Astrocyte (in vitro differentiated cells and primary cell): Measurements from ENCODE around the gene ZC3H7A. TPM values are rescaled to one million over a fixed set of nuclear protein-coding genes. Genes with fewer than 3 reads are reported as not detected.

ENCODE experiments used
- DNase-seq: peaks from one replicate; pipeline ENCODE4 v3.0.0-alpha.2; 2010; ENCODE audit warnings: low read depth
- FAIRE-seq: peaks from 2 replicates; lab custom pipeline; 2011; peaks lifted over from hg19 to GRCh38; lab: Jason Lieb, UNC
- H2AFZ ChIP-seq: 2 replicates; pipeline ENCODE4 v1.6.0; 2012; ENCODE audit warnings: low read depth, low read length, inconsistent platforms
- H3K27ac ChIP-seq: 2 replicates; pipeline ENCODE4 v1.5.1; 2011; ENCODE audit warnings: low read depth, low read length, inconsistent platforms
- H3K27me3 ChIP-seq: 2 replicates; pipeline ENCODE4 v1.6.0; 2011; ENCODE audit warnings: low read length, inconsistent platforms; ENCODE audit not compliant: insufficient read depth
- H3K36me3 ChIP-seq: 2 replicates; pipeline ENCODE4 v1.5.1; 2011; ENCODE audit warnings: low read length, inconsistent platforms; ENCODE audit not compliant: insufficient read depth
- H3K4me1 ChIP-seq: 2 replicates; pipeline ENCODE4 v1.5.1; 2011; ENCODE audit warnings: low read length, inconsistent platforms; ENCODE audit not compliant: insufficient read depth
- H3K4me2 ChIP-seq: 2 replicates; pipeline ENCODE4 v1.6.0; 2012; ENCODE audit warnings: low read length, inconsistent platforms
- H3K4me3 ChIP-seq: 2 replicates; pipeline ENCODE4 v1.5.1; 2011; ENCODE audit warnings: low read depth, mild to moderate bottlenecking, low read length, inconsistent platforms; ENCODE audit not compliant: insufficient read depth
- H3K79me2 ChIP-seq: 2 replicates; pipeline ENCODE4 v1.6.0; 2012; ENCODE audit warnings: mild to moderate bottlenecking, low read length, inconsistent platforms; ENCODE audit not compliant: insufficient read depth
- H3K9ac ChIP-seq: 2 replicates; pipeline ENCODE4 v1.6.0; 2012; ENCODE audit warnings: mild to moderate bottlenecking, low read length, inconsistent platforms
- H3K9me3 ChIP-seq: 2 replicates; pipeline ENCODE4 v1.5.1; 2012; ENCODE audit warnings: low read depth, mild to moderate bottlenecking, low read length, inconsistent platforms; ENCODE audit not compliant: insufficient read depth
- H4K20me1 ChIP-seq: 2 replicates; pipeline ENCODE4 v1.6.0; 2012; ENCODE audit warnings: low read length, inconsistent platforms; ENCODE audit not compliant: insufficient read depth
- H3K27ac Mint-ChIP-seq: one replicate; pipeline ENCODE4 v1.8.0; 2021; ENCODE audit warnings: mild to moderate bottlenecking, mixed read lengths; ENCODE audit not compliant: unreplicated experiment
- H3K27me3 Mint-ChIP-seq: one replicate; pipeline ENCODE4 v1.8.0; 2021; ENCODE audit warnings: low read depth, mixed read lengths; ENCODE audit not compliant: unreplicated experiment
- H3K36me3 Mint-ChIP-seq: one replicate; pipeline ENCODE4 v1.8.0; 2021; ENCODE audit warnings: low read depth, mixed read lengths; ENCODE audit not compliant: unreplicated experiment
- H3K4me1 Mint-ChIP-seq: one replicate; pipeline ENCODE4 v1.8.0; 2021; ENCODE audit warnings: low read depth, mixed read lengths; ENCODE audit not compliant: unreplicated experiment
- H3K4me3 Mint-ChIP-seq: one replicate; pipeline ENCODE4 v1.8.0; 2021; ENCODE audit warnings: mild to moderate bottlenecking, moderate library complexity, mixed read lengths; ENCODE audit not compliant: unreplicated experiment
- H3K9me3 Mint-ChIP-seq: one replicate; pipeline ENCODE4 v1.8.0; 2021; ENCODE audit warnings: mild to moderate bottlenecking, mixed read lengths; ENCODE audit not compliant: unreplicated experiment
- CTCF ChIP-seq: IDR thresholded peaks from 2 replicates; pipeline ENCODE4 v1.5.1; 2011; ENCODE audit warnings: low read depth, mild to moderate bottlenecking, inconsistent platforms, low read length, moderate library complexity; ENCODE audit not compliant: insufficient read depth
- EZH2 ChIP-seq: IDR thresholded peaks from 2 replicates; pipeline ENCODE4 v1.6.1; 2012; ENCODE audit warnings: mild to moderate bottlenecking, low read length, inconsistent platforms; ENCODE audit not compliant: insufficient read depth
- total RNA-seq: library from RNA; stranded (reverse); gene quantifications from 2 replicates; pipeline ENCODE4 v1.2.1, GENCODE V29; 2021

The ZC3H7A gene
- total RNA-seq, 1 donor from 2014 or later = 68.7 TPM

DNA sequence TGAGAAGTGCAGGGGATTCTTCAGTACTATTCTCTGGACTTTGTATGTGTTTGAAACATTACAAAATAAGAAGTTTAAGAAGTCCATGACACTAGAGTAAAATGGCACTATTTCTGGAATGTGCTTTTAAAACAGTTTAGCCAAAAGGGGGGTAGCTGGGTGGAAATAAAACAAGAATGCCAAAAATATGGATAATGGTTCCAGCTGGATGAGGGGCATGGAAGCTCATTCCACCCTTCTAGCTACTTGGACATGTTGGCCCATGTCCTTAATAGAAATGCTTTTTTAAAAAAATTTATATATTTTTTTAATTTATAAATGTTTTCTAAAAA, 13.1 kb downstream of the ZC3H7A start:
- peak overlapping the region; percentile 37 for H3K4me3 Mint-ChIP-seq
- peaks cover 26% of the 10 kb centered on the region for H3K4me1 ChIP-seq
- no peak for DNase-seq
- peak overlapping the region; percentile 70 for H3K27ac Mint-ChIP-seq
- H3K9me3 Mint-ChIP-seq = no peaks in the 10 kb centered on the region
- TF ChIP-seq EZH2 (no peak), CTCF (no peak)
- no peak overlapping the region for H2AFZ ChIP-seq
- H3K79me2 ChIP-seq = peaks cover 81% of the 10 kb centered on the region
- peak overlapping the region; percentile 83 for H3K4me2 ChIP-seq
- peaks cover 5% of the 10 kb centered on the region for H3K36me3 Mint-ChIP-seq
- no peaks in the 10 kb centered on the region for H3K27me3 Mint-ChIP-seq
- H3K36me3 ChIP-seq = peaks cover 13% of the 10 kb centered on the region
- peak overlapping the region; percentile 40 for H3K4me3 ChIP-seq
- FAIRE-seq = no peak
- peak overlapping the region; percentile 91 for H3K27ac ChIP-seq
- H3K4me1 Mint-ChIP-seq = peaks cover 37% of the 10 kb centered on the region
- no peaks in the 10 kb centered on the region for H3K9me3 ChIP-seq
- H4K20me1 ChIP-seq = peaks cover 36% of the 10 kb centered on the region
- H3K27me3 ChIP-seq = no peaks in the 10 kb centered on the region
- peak overlapping the region; percentile 73 for H3K9ac ChIP-seq

DNA sequence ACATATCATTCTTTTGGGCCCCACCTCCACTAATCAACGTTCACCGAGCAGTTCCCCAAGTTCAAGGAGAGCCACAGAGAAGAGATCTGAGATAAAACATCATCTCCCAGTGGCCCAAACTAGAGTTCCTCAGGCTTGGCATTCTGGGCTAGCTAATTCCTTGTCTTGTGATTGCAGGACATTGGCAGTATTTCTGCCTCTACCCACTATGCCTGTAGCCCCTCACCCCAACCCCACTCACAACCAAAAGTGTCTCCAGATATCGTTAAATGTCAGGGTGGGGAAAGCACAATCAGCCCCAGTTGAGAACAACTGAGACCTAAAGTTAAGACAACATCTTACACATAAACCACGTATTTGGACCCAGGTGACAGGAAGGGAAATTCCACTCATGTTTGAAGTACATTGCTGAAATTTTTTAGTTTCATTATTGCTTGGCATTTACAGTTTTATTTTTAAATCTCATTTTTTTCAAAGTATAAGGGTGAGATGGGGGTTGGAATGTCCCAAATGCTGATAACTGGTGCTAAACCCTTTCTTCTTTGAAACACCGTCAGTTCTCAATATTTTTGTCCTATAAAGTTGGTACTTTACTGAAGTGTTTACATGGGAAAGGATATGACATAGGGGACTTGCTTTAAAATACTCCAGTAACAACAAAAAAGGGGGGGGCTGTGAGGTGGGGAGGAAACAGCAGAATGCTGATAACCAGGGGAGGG, 13.6 kb downstream of the ZC3H7A start:
- peak overlapping the region; percentile 70 for H3K27ac Mint-ChIP-seq
- no peaks in the 10 kb centered on the region for H3K27me3 Mint-ChIP-seq
- Histone ChIP-seq H3K9ac (peak overlapping the region; percentile 73), H3K79me2 (peaks cover 78% of the 10 kb centered on the region), H2AFZ (no peak overlapping the region), H3K4me1 (peaks cover 26% of the 10 kb centered on the region), H3K4me3 (peak overlapping the region; percentile 40), H3K36me3 (peaks cover 14% of the 10 kb centered on the region), H3K9me3 (no peaks in the 10 kb centered on the region), H3K27me3 (no peaks in the 10 kb centered on the region), H4K20me1 (peaks cover 32% of the 10 kb centered on the region), H3K4me2 (peak overlapping the region; percentile 83), H3K27ac (peak overlapping the region; percentile 91)
- no peak for TF ChIP-seq EZH2
- no peak for TF ChIP-seq CTCF
- no peaks in the 10 kb centered on the region for H3K9me3 Mint-ChIP-seq
- H3K4me1 Mint-ChIP-seq = peaks cover 35% of the 10 kb centered on the region
- peak; percentile 76 for DNase-seq
- H3K4me3 Mint-ChIP-seq = peak overlapping the region; percentile 37
- no peak for FAIRE-seq
- peaks cover 5% of the 10 kb centered on the region for H3K36me3 Mint-ChIP-seq

GRCh38 chr16:11781773-11782172, 15.3 kb downstream of the ZC3H7A start:
- Histone ChIP-seq H3K9ac (peak overlapping the region; percentile 73), H3K9me3 (no peaks in the 10 kb centered on the region), H2AFZ (no peak overlapping the region), H3K79me2 (peaks cover 61% of the 10 kb centered on the region), H3K4me2 (peak overlapping the region; percentile 83), H4K20me1 (peaks cover 15% of the 10 kb centered on the region), H3K27me3 (no peaks in the 10 kb centered on the region), H3K36me3 (peaks cover 21% of the 10 kb centered on the region), H3K4me1 (peaks cover 26% of the 10 kb centered on the region), H3K4me3 (no peak overlapping the region), H3K27ac (peak overlapping the region; percentile 91)
- Mint-ChIP-seq H3K27me3 (no peaks in the 10 kb centered on the region), H3K9me3 (no peaks in the 10 kb centered on the region), H3K36me3 (no peaks in the 10 kb centered on the region), H3K4me3 (peak overlapping the region; percentile 64), H3K27ac (peak overlapping the region; percentile 96), H3K4me1 (peaks cover 30% of the 10 kb centered on the region)
- FAIRE-seq (no peak), DNase-seq (peak; percentile 24)
- TF ChIP-seq CTCF (no peak), EZH2 (no peak)
